Cardiac muscle cell (in vitro differentiated cells and primary cell): ENCODE data around the gene MAP3K10. TPM values are rescaled to one million over a fixed set of nuclear protein-coding genes. Genes with fewer than 3 reads are reported as not detected.

Experiments used
- DNase-seq, 2 donors: peaks; one replicate each; pipeline versions ENCODE4 v3.0.0 to v3.0.0-alpha.2; 2010 to 2017; ENCODE audit warnings: low read depth in 1 of 2, low spot score in 1 of 2
- H3K27ac ChIP-seq: fragments of 200-600 bp; sonication (generic); 2 replicates; pipeline ENCODE4 v1.5.1; 2016
- H3K27me3 ChIP-seq: fragments of 200-600 bp; sonication (generic); 2 replicates; pipeline ENCODE4 v1.6.0; 2016; ENCODE audit warnings: control low read depth
- H3K36me3 ChIP-seq: fragments of 200-600 bp; sonication (generic); 2 replicates; pipeline ENCODE4 v1.5.1; 2016; ENCODE audit warnings: control low read depth
- H3K4me1 ChIP-seq: fragments of 200-600 bp; sonication (generic); 2 replicates; pipeline ENCODE4 v1.8.1; 2017; ENCODE audit warnings: low read depth, mild to moderate bottlenecking, mixed run types
- H3K4me3 ChIP-seq: fragments of 200-600 bp; sonication (generic); 2 replicates; pipeline ENCODE4 v1.5.1; 2016; ENCODE audit warnings: mild to moderate bottlenecking
- H3K9me3 ChIP-seq: fragments of 200-600 bp; sonication (generic); 2 replicates; pipeline ENCODE4 v1.5.1; 2017; ENCODE audit warnings: low read depth, mild to moderate bottlenecking, control low read depth
- polyA plus RNA-seq: library from polyadenylated mRNA; unstranded; fragments of >200 nt; fragmentation: Nextera tagmentation; extraction: Ambion mirVana; gene quantifications from 2 replicates; pipeline ENCODE4 v1.2.1, GENCODE V29; 2016
- total RNA-seq: library from RNA; depleted of rRNA; stranded (reverse); fragments of >200 nt; gene quantifications from 2 replicates; pipeline ENCODE4 v1.2.3, GENCODE V29; 2016
- TF ChIP-seq, protein P1 (sequence below): IDR thresholded peaks from 2 replicates; pipeline ENCODE4 v1.5.1; 2012; ENCODE audit warnings: low read depth, mild to moderate bottlenecking, low read length

MAP3K10 gene
- total and polyA plus RNA-seq, 2 experiments from 2014 or later, result 10.0 to 30.5 TPM

GRCh38 chr19:40252395-40252794 lies 61.2 kb downstream of the MAP3K10 start:
- peaks cover 9% of the 10 kb centered on the region for H3K36me3 ChIP-seq
- no peak overlapping the region for H3K27ac ChIP-seq
- TF ChIP-seq, protein P1, sequence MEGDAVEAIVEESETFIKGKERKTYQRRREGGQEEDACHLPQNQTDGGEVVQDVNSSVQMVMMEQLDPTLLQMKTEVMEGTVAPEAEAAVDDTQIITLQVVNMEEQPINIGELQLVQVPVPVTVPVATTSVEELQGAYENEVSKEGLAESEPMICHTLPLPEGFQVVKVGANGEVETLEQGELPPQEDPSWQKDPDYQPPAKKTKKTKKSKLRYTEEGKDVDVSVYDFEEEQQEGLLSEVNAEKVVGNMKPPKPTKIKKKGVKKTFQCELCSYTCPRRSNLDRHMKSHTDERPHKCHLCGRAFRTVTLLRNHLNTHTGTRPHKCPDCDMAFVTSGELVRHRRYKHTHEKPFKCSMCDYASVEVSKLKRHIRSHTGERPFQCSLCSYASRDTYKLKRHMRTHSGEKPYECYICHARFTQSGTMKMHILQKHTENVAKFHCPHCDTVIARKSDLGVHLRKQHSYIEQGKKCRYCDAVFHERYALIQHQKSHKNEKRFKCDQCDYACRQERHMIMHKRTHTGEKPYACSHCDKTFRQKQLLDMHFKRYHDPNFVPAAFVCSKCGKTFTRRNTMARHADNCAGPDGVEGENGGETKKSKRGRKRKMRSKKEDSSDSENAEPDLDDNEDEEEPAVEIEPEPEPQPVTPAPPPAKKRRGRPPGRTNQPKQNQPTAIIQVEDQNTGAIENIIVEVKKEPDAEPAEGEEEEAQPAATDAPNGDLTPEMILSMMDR, result no peak
- no peaks in the 10 kb centered on the region for H3K9me3 ChIP-seq
- H3K4me1 ChIP-seq, result no peaks in the 10 kb centered on the region
- no peak overlapping the region for H3K4me3 ChIP-seq
- H3K27me3 ChIP-seq, result no peaks in the 10 kb centered on the region
- no peak for DNase-seq

DNA sequence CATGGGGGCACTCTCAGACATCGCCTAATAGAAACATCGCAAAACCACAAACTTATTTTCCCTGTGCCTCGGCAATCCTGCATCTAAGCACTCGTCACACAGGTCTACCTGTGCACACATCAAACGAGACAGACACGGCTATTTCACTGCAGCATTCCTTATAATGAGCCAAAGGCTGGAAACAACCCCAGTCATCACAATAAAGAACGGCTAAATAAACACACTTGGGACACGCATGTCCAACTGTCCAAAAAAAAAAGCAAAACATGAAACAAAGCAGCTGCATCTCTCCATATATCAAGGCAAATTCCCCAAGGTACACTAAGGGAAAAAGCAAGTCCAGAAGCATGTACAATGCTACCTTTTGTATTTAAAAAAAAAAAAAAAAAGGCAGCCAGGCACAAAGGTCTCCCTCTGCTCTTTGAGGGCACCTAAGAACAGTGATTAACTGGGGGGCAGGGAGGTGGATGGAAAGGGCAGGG lies 62.4 kb downstream of the MAP3K10 start:
- Histone ChIP-seq H3K4me1 (no peaks in the 10 kb centered on the region), H3K9me3 (no peaks in the 10 kb centered on the region), H3K27me3 (no peaks in the 10 kb centered on the region), H3K36me3 (peaks cover 9% of the 10 kb centered on the region), H3K4me3 (no peak overlapping the region), H3K27ac (no peak overlapping the region)
- DNase-seq, result no peak
- TF ChIP-seq, protein P1, result no peak

DNA sequence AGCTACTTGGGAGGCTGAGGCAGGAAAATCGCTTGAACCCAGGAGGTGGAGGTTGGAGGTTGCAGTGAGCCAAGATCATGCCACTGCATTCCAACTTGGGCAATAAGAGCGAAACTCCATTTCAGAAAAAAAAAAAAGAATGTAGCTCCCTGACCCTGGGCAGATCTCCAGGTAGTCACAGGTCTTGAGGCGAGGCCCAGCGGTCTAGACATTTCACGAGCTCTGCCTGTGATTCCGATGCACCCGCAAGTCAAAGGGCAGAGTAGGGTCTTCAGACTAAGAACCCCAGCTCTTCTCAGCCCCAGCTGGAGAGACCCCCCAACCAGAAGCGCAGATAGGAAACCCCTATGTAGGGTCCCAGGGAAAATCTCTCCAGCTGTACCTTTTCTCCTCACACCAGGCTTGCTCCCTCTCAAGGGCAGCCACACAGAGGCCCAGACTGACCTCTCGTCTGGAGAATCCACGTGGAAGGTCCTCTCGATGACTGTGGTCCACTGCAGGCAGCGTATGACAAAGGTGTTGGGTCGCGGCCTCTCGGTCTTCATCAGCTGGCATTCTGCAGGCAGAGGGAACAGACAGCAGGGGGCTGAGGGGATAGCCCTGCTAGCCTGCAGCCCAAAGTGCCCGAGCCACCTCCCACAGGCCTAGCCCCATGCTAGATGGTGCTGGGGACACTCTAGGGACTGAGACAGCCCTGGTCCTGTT lies 63.6 kb downstream of the MAP3K10 start:
- Histone ChIP-seq H3K36me3 (peaks cover 9% of the 10 kb centered on the region), H3K27me3 (no peaks in the 10 kb centered on the region), H3K4me3 (no peak overlapping the region), H3K27ac (no peak overlapping the region), H3K9me3 (no peaks in the 10 kb centered on the region), H3K4me1 (no peaks in the 10 kb centered on the region)
- TF ChIP-seq, protein P1, result no peak
- DNase-seq, result no peak

- Histone ChIP-seq H3K27ac (no peak overlapping the region), H3K36me3 (peaks cover 9% of the 10 kb centered on the region), H3K4me1 (no peaks in the 10 kb centered on the region), H3K27me3 (no peaks in the 10 kb centered on the region), H3K4me3 (no peak overlapping the region), H3K9me3 (no peaks in the 10 kb centered on the region)
- no peak for DNase-seq
- TF ChIP-seq, protein P1, result no peak
Measured at GRCh38 chr19:40255619-40256166, 64.5 kb downstream of the MAP3K10 start.

- H3K4me1 ChIP-seq, result no peaks in the 10 kb centered on the region
- TF ChIP-seq, protein P1, result no peak
- no peak overlapping the region for H3K4me3 ChIP-seq
- no peak for DNase-seq
- H3K36me3 ChIP-seq, result peaks cover 9% of the 10 kb centered on the region
- no peaks in the 10 kb centered on the region for H3K9me3 ChIP-seq
- no peaks in the 10 kb centered on the region for H3K27me3 ChIP-seq
- no peak overlapping the region for H3K27ac ChIP-seq
Measured at GRCh38 chr19:40256512-40256911, 65.3 kb downstream of the MAP3K10 start.
